Sigmoid colon (tissue), 7 donors: ENCODE data around the gene REM2. TPM values are rescaled to one million over a fixed set of nuclear protein-coding genes. Genes with fewer than 3 reads are reported as not detected.

ENCODE experiments used
- DNase-seq: peaks from one replicate; pipeline ENCODE4 v3.0.0-alpha.2; 2019
- H3K27ac ChIP-seq, 4 donors: fragments of 200-600 bp; sonication (generic); one replicate each; pipeline ENCODE4 v1.5.1; 2016 to 2019; ENCODE audit warnings: mild to moderate bottlenecking in 1 of 4
- H3K27me3 ChIP-seq, 3 donors: fragments of 200-600 bp; sonication (generic); one replicate each; pipeline ENCODE4 v1.5.1; 2019; ENCODE audit warnings: mild to moderate bottlenecking in 1 of 3
- H3K36me3 ChIP-seq, 4 donors: fragments of 200-600 bp; sonication (generic); one replicate each; pipeline ENCODE4 v1.5.1; 2016 to 2019
- H3K4me1 ChIP-seq, 4 donors: fragments of 200-600 bp; sonication (generic); one replicate each; pipeline ENCODE4 v1.5.1; 2017 to 2019
- H3K4me3 ChIP-seq, 4 donors: fragments of 200-600 bp; sonication (generic); one replicate each; pipeline ENCODE4 v1.5.1; 2017 to 2019; ENCODE audit warnings: mild to moderate bottlenecking in 2 of 4, moderate library complexity in 1 of 4
- H3K9me3 ChIP-seq, 4 donors: fragments of 200-600 bp in 3 of 4; sonication (generic) in 3 of 4; one replicate each; pipeline versions ENCODE4 v1.5.1 to v1.6.1; 2013 to 2019
- CTCF ChIP-seq, 4 experiments: fragments of 450-650 bp in 3 of 4; fragments of 200-600 bp in 1 of 4; IDR thresholded peaks; one replicate each; pipeline ENCODE4 v1.5.1; 2016 to 2019; ENCODE audit warnings: antibody characterized with exemption in 4 of 4, mild to moderate bottlenecking in 3 of 4, moderate library complexity in 2 of 4
- EP300 ChIP-seq, 4 donors: sonication (generic); formaldehyde crosslinking; IDR thresholded peaks; one replicate each; pipeline ENCODE4 v1.6.1; 2017; ENCODE audit warnings: antibody characterized with exemption in 4 of 4
- POLR2A ChIP-seq, 2 donors: fragments of 450-650 bp; IDR thresholded peaks; one replicate each; pipeline ENCODE4 v1.6.1; 2016; ENCODE audit warnings: antibody characterized with exemption in 2 of 2, mild to moderate bottlenecking in 2 of 2, moderate library complexity in 2 of 2
- POLR2AphosphoS5 ChIP-seq, 4 donors: sonication (generic); formaldehyde crosslinking; IDR thresholded peaks; one replicate each; pipeline ENCODE4 v1.6.1; 2017; ENCODE audit warnings: antibody characterized with exemption in 4 of 4
- WGBS, 2 donors: extraction: QIAGEN DNeasy Blood & Tissue Kit; methylation state at CpG; one replicate each; pipeline ENCODE4 v1.1.7; 2013; 5-methylcytosine and 5-hydroxymethylcytosine counted together
- intact Hi-C: fragments of 100-400 bp; cut with DNase I; formaldehyde crosslinking; loops from one replicate; pipeline ENCODE4 v1.15.1; 2023
- polyA plus RNA-seq, 3 donors: library from polyadenylated mRNA; stranded (reverse); fragments of 200-250 nt; gene quantifications; one replicate each; pipeline ENCODE4 v1.2.3, GENCODE V29; 2013
- total RNA-seq, 4 donors: library from RNA; depleted of rRNA; stranded (reverse); fragments of >200 nt; gene quantifications; one replicate each; pipeline ENCODE4 v1.1.0, GENCODE V29; 2016
- donor health status: healthy with polysubstance abuse.
- donor health status: Bipolar disorder and iron deficiency.
- donor health status: healthy.

Gene REM2
- total and polyA plus RNA-seq, 7 donors: 0.60 to 1.4 (median 0.81) TPM; not detected in 2

- H3K9me3 ChIP-seq: no peaks in the 10 kb centered on the region
- DNase-seq: no peak
- intact Hi-C loops: no loop called here
- peaks cover 43 to 65% (median 55%) of the 10 kb centered on the region in 4 donors for H3K36me3 ChIP-seq
- H3K27me3 ChIP-seq: no peaks in the 10 kb centered on the region
- peaks cover 0 to 47% (median 42%) of the 10 kb centered on the region in 4 donors for H3K4me1 ChIP-seq
- H3K27ac ChIP-seq: no peak overlapping the region
- 97 to 98% methylated on average over 15 of the region's 15 CpGs for WGBS, 2 donors
- no peak overlapping the region for H3K4me3 ChIP-seq
- TF ChIP-seq EP300 (IDR thresholded peaks at IDR 0.05): no peak
- no peak for TF ChIP-seq POLR2A (IDR thresholded peaks at IDR 0.05)
- TF ChIP-seq CTCF (IDR thresholded peaks at IDR 0.05): no peak
- TF ChIP-seq POLR2AphosphoS5 (IDR thresholded peaks at IDR 0.05): no peak
These were observed 7.8 kb upstream of the REM2 start for GRCh38 chr14:22875003-22875747.

GRCh38 chr14:22875748-22876319 lies 7.2 kb upstream of the REM2 start:
- no peak overlapping the region for H3K4me3 ChIP-seq
- H3K27ac ChIP-seq: peak overlapping the region in 1 of 4 donors; percentile 12
- no peak for TF ChIP-seq POLR2AphosphoS5 (IDR thresholded peaks at IDR 0.05)
- TF ChIP-seq CTCF (IDR thresholded peaks at IDR 0.05): no peak
- no peak for TF ChIP-seq POLR2A (IDR thresholded peaks at IDR 0.05)
- no peak for TF ChIP-seq EP300 (IDR thresholded peaks at IDR 0.05)
- 97% methylated on average over 20 of the region's 20 CpGs for WGBS, 2 donors
- H3K4me1 ChIP-seq: peaks cover 0 to 40% (median 36%) of the 10 kb centered on the region in 4 donors
- peaks cover 43 to 65% (median 55%) of the 10 kb centered on the region in 4 donors for H3K36me3 ChIP-seq
- H3K9me3 ChIP-seq: no peaks in the 10 kb centered on the region
- H3K27me3 ChIP-seq: no peaks in the 10 kb centered on the region
- no peak for DNase-seq
- intact Hi-C loops: no loop called here

GRCh38 chr14:22877000-22877501 lies 6.0 kb upstream of the REM2 start:
- DNase-seq: no peak
- Histone ChIP-seq H3K27ac (no peak overlapping the region), H3K9me3 (no peaks in the 10 kb centered on the region), H3K36me3 (peaks cover 43 to 65% (median 55%) of the 10 kb centered on the region in 4 donors), H3K4me1 (peaks cover 0 to 41% (median 35%) of the 10 kb centered on the region in 4 donors), H3K4me3 (no peak overlapping the region), H3K27me3 (no peaks in the 10 kb centered on the region)
- no peak for TF ChIP-seq POLR2AphosphoS5 (IDR thresholded peaks at IDR 0.05)
- TF ChIP-seq POLR2A (IDR thresholded peaks at IDR 0.05): no peak
- TF ChIP-seq EP300 (IDR thresholded peaks at IDR 0.05): no peak
- no peak for TF ChIP-seq CTCF (IDR thresholded peaks at IDR 0.05)
- 92 to 96% methylated on average over 22 of the region's 22 CpGs for WGBS, 2 donors
- intact Hi-C loops: no loop called here

- intact Hi-C loops: no loop called here
- peaks cover 43 to 61% (median 52%) of the 10 kb centered on the region in 4 donors for H3K36me3 ChIP-seq
- TF ChIP-seq POLR2A (IDR thresholded peaks at IDR 0.05) (no peak), EP300 (IDR thresholded peaks at IDR 0.05) (no peak), CTCF (IDR thresholded peaks at IDR 0.05) (no peak), POLR2AphosphoS5 (IDR thresholded peaks at IDR 0.05) (no peak)
These were observed 4.5 kb upstream of the REM2 start for GRCh38 chr14:22878271-22879246.

More at GRCh38 chr14:22878271-22879246, 4.5 kb upstream of the REM2 start:
- DNase-seq: no peak
- H3K4me1 ChIP-seq: peaks cover 0 to 47% (median 40%) of the 10 kb centered on the region in 4 donors
- H3K4me3 ChIP-seq: no peak overlapping the region
- H3K9me3 ChIP-seq: no peaks in the 10 kb centered on the region
- H3K27me3 ChIP-seq: no peaks in the 10 kb centered on the region
- no peak overlapping the region for H3K27ac ChIP-seq
- 84 to 86% methylated on average over 8 of the region's 8 CpGs for WGBS, 2 donors
